Neuronal stem cell (in vitro differentiated cells): ENCODE data around the gene TOB1.

Source experiments
- DNase-seq: peaks from one replicate; pipeline ENCODE4 v3.0.0-alpha.2; 2013; ENCODE audit warnings: low spot score
- H2AFZ ChIP-seq: one replicate; pipeline ENCODE4 v1.6.1; 2013; ENCODE audit warnings: mild to moderate bottlenecking, low read length, inconsistent platforms
- H2AK5ac ChIP-seq: 2 replicates; pipeline ENCODE4 v1.6.1; 2013; ENCODE audit warnings: low read depth, mild to moderate bottlenecking, inconsistent platforms, low read length, moderate library complexity, mixed read lengths
- H2BK120ac ChIP-seq: 2 replicates; pipeline ENCODE4 v1.6.1; 2013; ENCODE audit warnings: low read depth, mild to moderate bottlenecking, inconsistent platforms, low read length, moderate library complexity, mixed read lengths
- H2BK12ac ChIP-seq: one replicate; pipeline ENCODE4 v1.6.1; 2013; ENCODE audit warnings: low read length, inconsistent platforms
- H2BK15ac ChIP-seq: 2 replicates; pipeline ENCODE4 v1.6.1; 2013; ENCODE audit warnings: mild to moderate bottlenecking, low read length, inconsistent platforms, mixed read lengths
- H2BK5ac ChIP-seq: one replicate; pipeline ENCODE4 v1.6.1; 2013; ENCODE audit warnings: inconsistent platforms, mild to moderate bottlenecking, low read length, moderate library complexity
- H3K14ac ChIP-seq: one replicate; pipeline ENCODE4 v1.6.1; 2013; ENCODE audit warnings: low read length, inconsistent platforms
- H3K18ac ChIP-seq: 2 replicates; pipeline ENCODE4 v1.6.1; 2013; ENCODE audit warnings: low read length, inconsistent platforms
- H3K23ac ChIP-seq: 2 replicates; pipeline ENCODE4 v1.6.1; 2013; ENCODE audit warnings: low read depth, mild to moderate bottlenecking, mixed read lengths, low read length, inconsistent platforms; ENCODE audit not compliant: poor library complexity
- H3K27ac ChIP-seq: replicated peaks from 3 replicates; pipeline ENCODE4 v1.5.1; 2013; ENCODE audit warnings: low read length, inconsistent platforms
- H3K27me3 ChIP-seq, 3 experiments: 2 replicates each; pipeline ENCODE4 v1.6.1; 2013; ENCODE audit warnings: low read length in 3 of 3, mild to moderate bottlenecking in 2 of 3, inconsistent platforms in 1 of 3, low read depth in 1 of 3, mixed read lengths in 1 of 3, moderate library complexity in 1 of 3; ENCODE audit not compliant: control insufficient read depth in 3 of 3, insufficient read depth in 3 of 3
- H3K36me3 ChIP-seq, 2 donors: replicated peaks in 1 of 2; 2 replicates each; pipeline ENCODE4 v1.6.1; 2013; ENCODE audit warnings: low read length in 2 of 2; ENCODE audit not compliant: control insufficient read depth in 2 of 2, insufficient read depth in 2 of 2
- H3K4ac ChIP-seq: 2 replicates; pipeline ENCODE4 v1.6.1; 2013; ENCODE audit warnings: inconsistent platforms, mild to moderate bottlenecking, low read length, moderate library complexity
- H3K4me1 ChIP-seq, 2 donors: 1 replicate in 1 of 2; 2 replicates in 1 of 2; pipeline ENCODE4 v1.6.1; 2013; ENCODE audit warnings: low read length in 2 of 2, low read depth in 1 of 2; ENCODE audit not compliant: control insufficient read depth in 2 of 2, insufficient read depth in 1 of 2
- H3K4me2 ChIP-seq: one replicate; pipeline ENCODE4 v1.6.1; 2013; ENCODE audit warnings: mild to moderate bottlenecking, low read length, inconsistent platforms; ENCODE audit not compliant: insufficient read depth, poor library complexity, severe bottlenecking
- H3K4me3 ChIP-seq, 2 donors: 2 replicates each; pipeline ENCODE4 v1.5.1; 2013; ENCODE audit warnings: low read length in 2 of 2, mild to moderate bottlenecking in 2 of 2, inconsistent platforms in 1 of 2, moderate library complexity in 1 of 2
- H3K79me1 ChIP-seq: one replicate; pipeline ENCODE4 v1.6.1; 2013; ENCODE audit warnings: low read depth, mild to moderate bottlenecking, inconsistent platforms, low read length, moderate library complexity
- H3K9ac ChIP-seq: one replicate; pipeline ENCODE4 v1.6.1; 2013; ENCODE audit warnings: mild to moderate bottlenecking, low read depth, low read length, inconsistent platforms; ENCODE audit not compliant: poor library complexity
- H3K9me3 ChIP-seq, 2 donors: replicated peaks in 1 of 2; 2 replicates each; pipeline versions ENCODE3 to v1.6.1; 2013; ENCODE audit warnings: low read length in 2 of 2, mild to moderate bottlenecking in 2 of 2, inconsistent platforms in 1 of 2, low read depth in 1 of 2, mixed read lengths in 1 of 2, moderate library complexity in 1 of 2; ENCODE audit not compliant: control insufficient read depth in 2 of 2, insufficient read depth in 1 of 2
- H4K8ac ChIP-seq: one replicate; pipeline ENCODE4 v1.6.1; 2013; ENCODE audit warnings: low read depth, mild to moderate bottlenecking, inconsistent platforms, low read length, moderate library complexity
- H4K91ac ChIP-seq: one replicate; pipeline ENCODE4 v1.6.1; 2013; ENCODE audit warnings: low read length, low read depth, mild to moderate bottlenecking, inconsistent platforms; ENCODE audit not compliant: poor library complexity
- WGBS, 2 donors: extraction: QIAGEN DNeasy Blood & Tissue Kit; methylation state at CpG; one replicate each; pipeline ENCODE4 v1.1.7; 2013; ENCODE audit warnings: missing lambda C conversion rate in 2 of 2, mixed read lengths in 1 of 2; ENCODE audit not compliant: insufficient read length in 2 of 2, insufficient replicate concordance in 1 of 2; ENCODE audit errors: extremely low coverage in 2 of 2; 5-methylcytosine and 5-hydroxymethylcytosine counted together

TOB1 gene

GRCh38 chr17:50839591-50840310 lies 26.4 kb downstream of the TOB1 start:
- H2BK12ac ChIP-seq, result peak overlapping the region; percentile 30
- no peaks in the 10 kb centered on the region for H3K9me3 ChIP-seq
- H3K36me3 ChIP-seq, result no peaks in the 10 kb centered on the region
- H3K23ac ChIP-seq, result peak overlapping the region; percentile 23
- H3K4ac ChIP-seq, result no peak overlapping the region
- no CpG with 5 or more reads among the region's 29 CpGs for WGBS, 2 donors
- no peak overlapping the region for H3K27ac ChIP-seq
- H4K91ac ChIP-seq, result peak overlapping the region; percentile 12
- H3K18ac ChIP-seq, result peak overlapping the region; percentile 61
- H3K4me1 ChIP-seq, result peaks cover 13 to 22% of the 10 kb centered on the region in 2 donors
- no peak overlapping the region for H3K4me3 ChIP-seq
- peak overlapping the region; percentile 87 for H2BK15ac ChIP-seq
- H3K4me2 ChIP-seq, result no peak overlapping the region
- DNase-seq, result no peak
- peak overlapping the region; percentile 12 for H3K14ac ChIP-seq
- H2BK120ac ChIP-seq, result peak overlapping the region; percentile 62
- no peaks in the 10 kb centered on the region for H3K79me1 ChIP-seq
- H2AFZ ChIP-seq, result no peak overlapping the region
- H3K9ac ChIP-seq, result no peak overlapping the region
- peaks cover 0 to 69% (median 4%) of the 10 kb centered on the region in 3 experiments for H3K27me3 ChIP-seq
- H2BK5ac ChIP-seq, result peak overlapping the region; percentile 30
- H2AK5ac ChIP-seq, result peak overlapping the region; percentile 60
- no peak overlapping the region for H4K8ac ChIP-seq

GRCh38 chr17:50837980-50838954 lies 27.9 kb downstream of the TOB1 start:
- peak overlapping the region; percentile 58 for H2AK5ac ChIP-seq
- H3K9me3 ChIP-seq, result no peaks in the 10 kb centered on the region
- H4K91ac ChIP-seq, result peak overlapping the region; percentile 58
- H3K27ac ChIP-seq, result no peak overlapping the region
- peak overlapping the region; percentile 78 for H3K18ac ChIP-seq
- no peak overlapping the region for H3K4me2 ChIP-seq
- no peak overlapping the region for H3K4ac ChIP-seq
- H3K4me3 ChIP-seq, result no peak overlapping the region
- peak overlapping the region; percentile 86 for H2BK12ac ChIP-seq
- H2BK15ac ChIP-seq, result peak overlapping the region; percentile 87
- peaks cover 17 to 21% of the 10 kb centered on the region in 2 donors for H3K4me1 ChIP-seq
- H3K36me3 ChIP-seq, result no peaks in the 10 kb centered on the region
- H3K79me1 ChIP-seq, result no peaks in the 10 kb centered on the region
- WGBS, 2 donors, result no CpG with 5 or more reads among the region's 21 CpGs
- no peak overlapping the region for H3K23ac ChIP-seq
- H2AFZ ChIP-seq, result no peak overlapping the region
- no peak overlapping the region for H2BK5ac ChIP-seq
- H2BK120ac ChIP-seq, result no peak overlapping the region
- peaks cover 0 to 77% (median 4%) of the 10 kb centered on the region in 3 experiments for H3K27me3 ChIP-seq
- no peak for DNase-seq
- H3K9ac ChIP-seq, result no peak overlapping the region
- no peak overlapping the region for H4K8ac ChIP-seq
- H3K14ac ChIP-seq, result no peak overlapping the region

- H3K18ac ChIP-seq, result peak overlapping the region; percentile 36
- no peak overlapping the region for H3K4me2 ChIP-seq
- H4K91ac ChIP-seq, result peak overlapping the region; percentile 44
- H2BK12ac ChIP-seq, result peak overlapping the region; percentile 33
- H4K8ac ChIP-seq, result no peak overlapping the region
- DNase-seq, result no peak
- H2BK15ac ChIP-seq, result peak overlapping the region; percentile 60
- H2AFZ ChIP-seq, result no peak overlapping the region
- no peak overlapping the region for H2BK120ac ChIP-seq
- no peak overlapping the region for H3K4ac ChIP-seq
- H3K36me3 ChIP-seq, result no peaks in the 10 kb centered on the region
- no peak overlapping the region for H3K9ac ChIP-seq
- peak overlapping the region; percentile 97 for H2AK5ac ChIP-seq
- H3K4me3 ChIP-seq, result no peak overlapping the region
- H3K14ac ChIP-seq, result peak overlapping the region; percentile 25
- H2BK5ac ChIP-seq, result peak overlapping the region; percentile 14
- no peaks in the 10 kb centered on the region for H3K79me1 ChIP-seq
- peaks cover 22 to 24% of the 10 kb centered on the region in 2 donors for H3K4me1 ChIP-seq
- no peaks in the 10 kb centered on the region for H3K9me3 ChIP-seq
- peaks cover 0 to 75% (median 4%) of the 10 kb centered on the region in 3 experiments for H3K27me3 ChIP-seq
- no peak overlapping the region for H3K27ac ChIP-seq
- peak overlapping the region; percentile 69 for H3K23ac ChIP-seq
- WGBS, 2 donors, result no CpG with 5 or more reads among the region's 7 CpGs
Measured at GRCh38 chr17:50837286-50837979, 28.7 kb downstream of the TOB1 start.
